Chondrocyte (in vitro differentiated cells): ENCODE data around the gene URB1. TPM values are rescaled to one million over a fixed set of nuclear protein-coding genes. Genes with fewer than 3 reads are reported as not detected.

ENCODE experiments used
- DNase-seq: peaks from one replicate; pipeline ENCODE4 v3.0.0; 2021; ENCODE audit warnings: mixed read lengths, low spot score
- H3K27ac Mint-ChIP-seq: one replicate; pipeline ENCODE4 v1.8.0; 2021; ENCODE audit warnings: mild to moderate bottlenecking, moderate library complexity, mixed read lengths; ENCODE audit not compliant: unreplicated experiment
- H3K27me3 Mint-ChIP-seq: 2 replicates; pipeline ENCODE4 v1.8.0; 2021; ENCODE audit warnings: low read depth, mixed read lengths
- H3K36me3 Mint-ChIP-seq: 2 replicates; pipeline ENCODE4 v1.8.0; 2021; ENCODE audit warnings: low read depth, mixed read lengths
- H3K4me1 Mint-ChIP-seq: 2 replicates; pipeline ENCODE4 v1.8.0; 2021; ENCODE audit warnings: low read depth, mild to moderate bottlenecking, mixed read lengths
- H3K4me3 Mint-ChIP-seq: one replicate; pipeline ENCODE4 v1.8.0; 2021; ENCODE audit warnings: mild to moderate bottlenecking, moderate library complexity, mixed read lengths; ENCODE audit not compliant: unreplicated experiment
- H3K9me3 Mint-ChIP-seq: 2 replicates; pipeline ENCODE4 v1.8.0; 2021; ENCODE audit warnings: low read depth, mixed read lengths
- total RNA-seq: library from RNA; stranded (reverse); gene quantifications from 3 replicates; pipeline ENCODE4 v1.2.1, GENCODE V29; 2021
- TF ChIP-seq, protein P1 (sequence below): fragments of 200-600 bp; sonication (generic); IDR thresholded peaks from 2 replicates; pipeline ENCODE4 v1.5.0; 2021; ENCODE audit warnings: antibody characterized with exemption, mild to moderate bottlenecking, moderate library complexity

Gene URB1
- total RNA-seq, 1 donor from 2014 or later = 15.1 TPM

- Mint-ChIP-seq H3K9me3 (peaks cover 10% of the 10 kb centered on the region), H3K27ac (peak overlapping the region; percentile 9), H3K4me1 (peaks cover 7% of the 10 kb centered on the region), H3K4me3 (no peak overlapping the region), H3K27me3 (peaks cover 6% of the 10 kb centered on the region), H3K36me3 (peaks cover 5% of the 10 kb centered on the region)
- TF ChIP-seq, protein P1, sequence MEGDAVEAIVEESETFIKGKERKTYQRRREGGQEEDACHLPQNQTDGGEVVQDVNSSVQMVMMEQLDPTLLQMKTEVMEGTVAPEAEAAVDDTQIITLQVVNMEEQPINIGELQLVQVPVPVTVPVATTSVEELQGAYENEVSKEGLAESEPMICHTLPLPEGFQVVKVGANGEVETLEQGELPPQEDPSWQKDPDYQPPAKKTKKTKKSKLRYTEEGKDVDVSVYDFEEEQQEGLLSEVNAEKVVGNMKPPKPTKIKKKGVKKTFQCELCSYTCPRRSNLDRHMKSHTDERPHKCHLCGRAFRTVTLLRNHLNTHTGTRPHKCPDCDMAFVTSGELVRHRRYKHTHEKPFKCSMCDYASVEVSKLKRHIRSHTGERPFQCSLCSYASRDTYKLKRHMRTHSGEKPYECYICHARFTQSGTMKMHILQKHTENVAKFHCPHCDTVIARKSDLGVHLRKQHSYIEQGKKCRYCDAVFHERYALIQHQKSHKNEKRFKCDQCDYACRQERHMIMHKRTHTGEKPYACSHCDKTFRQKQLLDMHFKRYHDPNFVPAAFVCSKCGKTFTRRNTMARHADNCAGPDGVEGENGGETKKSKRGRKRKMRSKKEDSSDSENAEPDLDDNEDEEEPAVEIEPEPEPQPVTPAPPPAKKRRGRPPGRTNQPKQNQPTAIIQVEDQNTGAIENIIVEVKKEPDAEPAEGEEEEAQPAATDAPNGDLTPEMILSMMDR = no peak
- DNase-seq = no peak
Observed at GRCh38 chr21:32426592-32427051, 33.8 kb upstream of the URB1 start.

DNA sequence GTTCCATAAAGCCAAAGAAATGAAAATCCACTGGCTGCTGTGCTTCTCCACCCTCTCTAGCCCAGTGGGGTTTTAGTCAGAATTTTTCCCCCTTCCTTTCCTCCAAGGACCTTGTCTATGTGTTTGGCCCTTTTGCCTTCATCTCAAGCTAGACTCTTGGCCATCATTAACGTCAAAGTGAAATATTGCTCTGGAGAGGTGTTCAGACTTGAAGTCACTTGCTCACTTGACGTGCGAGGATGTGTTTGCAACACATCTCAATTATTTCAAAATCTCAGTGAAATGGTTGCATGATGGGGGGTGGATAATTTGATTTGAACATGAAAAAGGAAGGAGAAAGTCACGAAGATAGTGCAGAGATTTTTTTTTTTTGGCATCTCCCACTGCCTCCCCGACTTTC is 33.3 kb upstream of the URB1 start:
- TF ChIP-seq, protein P1 = no peak
- Mint-ChIP-seq H3K4me1 (peaks cover 7% of the 10 kb centered on the region), H3K27ac (no peak overlapping the region), H3K9me3 (peaks cover 10% of the 10 kb centered on the region), H3K4me3 (no peak overlapping the region), H3K27me3 (peaks cover 7% of the 10 kb centered on the region), H3K36me3 (peaks cover 5% of the 10 kb centered on the region)
- DNase-seq = no peak

DNA sequence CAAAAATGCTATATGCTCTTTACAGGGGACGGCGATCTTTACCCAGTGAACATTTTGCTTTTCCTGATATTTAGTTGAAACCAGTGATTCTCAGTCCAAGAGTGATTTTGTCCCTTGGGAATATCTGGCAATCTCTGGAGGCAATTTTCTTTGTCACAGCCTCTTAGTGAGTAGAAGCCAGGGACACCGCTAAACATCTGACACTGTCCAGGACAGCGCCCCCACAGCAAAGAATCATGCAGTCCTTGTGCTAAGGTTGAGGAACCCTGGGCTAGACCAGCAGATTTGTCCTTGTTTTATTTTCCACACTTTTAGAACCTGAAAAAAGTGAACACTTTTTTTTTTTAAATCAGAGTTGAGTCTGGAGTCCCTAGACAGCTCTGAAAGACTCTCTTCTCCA is 32.8 kb upstream of the URB1 start:
- H3K36me3 Mint-ChIP-seq = peaks cover 5% of the 10 kb centered on the region
- peaks cover 7% of the 10 kb centered on the region for H3K27me3 Mint-ChIP-seq
- H3K27ac Mint-ChIP-seq = no peak overlapping the region
- H3K4me3 Mint-ChIP-seq = no peak overlapping the region
- TF ChIP-seq, protein P1 = no peak
- DNase-seq = no peak
- H3K4me1 Mint-ChIP-seq = peaks cover 7% of the 10 kb centered on the region
- peaks cover 10% of the 10 kb centered on the region for H3K9me3 Mint-ChIP-seq

DNA sequence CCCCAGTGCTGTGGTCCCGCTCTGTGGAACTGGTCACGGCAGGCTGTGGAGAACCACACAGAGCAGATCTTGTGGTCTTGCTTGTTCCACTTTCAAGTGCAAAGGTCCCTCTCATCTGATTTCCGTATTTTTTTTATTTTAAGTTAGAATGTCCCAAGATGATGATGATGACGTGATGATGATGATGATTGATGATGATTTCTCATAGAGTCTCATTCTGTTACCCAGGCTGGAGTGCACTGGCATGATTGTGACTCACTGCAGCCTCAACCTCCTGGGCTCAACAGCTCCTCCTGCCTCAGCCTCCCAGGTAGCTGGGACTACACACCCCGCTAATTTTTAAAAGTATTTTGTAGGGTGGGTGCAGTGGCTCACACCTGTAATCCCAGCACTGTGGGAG is 31.9 kb upstream of the URB1 start:
- H3K27me3 Mint-ChIP-seq = peaks cover 7% of the 10 kb centered on the region
- no peak overlapping the region for H3K27ac Mint-ChIP-seq
- peaks cover 10% of the 10 kb centered on the region for H3K9me3 Mint-ChIP-seq
- peaks cover 7% of the 10 kb centered on the region for H3K4me1 Mint-ChIP-seq
- peaks cover 5% of the 10 kb centered on the region for H3K36me3 Mint-ChIP-seq
- H3K4me3 Mint-ChIP-seq = no peak overlapping the region
- TF ChIP-seq, protein P1 = no peak
- DNase-seq = no peak

DNA sequence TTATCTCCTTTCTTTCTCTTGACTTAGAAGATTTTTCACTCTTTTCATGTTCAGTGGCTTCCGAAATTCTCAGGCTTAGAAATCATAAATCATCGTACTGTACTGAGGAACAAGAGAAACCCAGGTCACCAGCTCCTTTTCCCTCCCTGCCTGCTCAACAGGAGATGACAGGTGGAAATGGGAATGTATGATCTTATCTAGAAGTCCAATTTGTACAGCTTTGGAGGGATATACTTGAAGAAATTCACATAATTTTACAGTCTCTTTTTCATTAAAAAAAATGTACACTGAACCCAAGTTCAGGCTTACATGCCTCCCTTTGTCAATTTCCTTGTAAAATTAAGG is 31.4 kb upstream of the URB1 start:
- no peak for DNase-seq
- H3K4me3 Mint-ChIP-seq = no peak overlapping the region
- peaks cover 7% of the 10 kb centered on the region for H3K27me3 Mint-ChIP-seq
- peaks cover 10% of the 10 kb centered on the region for H3K9me3 Mint-ChIP-seq
- H3K4me1 Mint-ChIP-seq = peaks cover 7% of the 10 kb centered on the region
- peaks cover 5% of the 10 kb centered on the region for H3K36me3 Mint-ChIP-seq
- TF ChIP-seq, protein P1 = no peak
- no peak overlapping the region for H3K27ac Mint-ChIP-seq
